Activated CD8-positive, alpha-beta T cell treated with anti-CD3 and anti-CD28 coated beads, Interleukin-2, amount 10 ng/mL, durations not matched to agents 7 days and 5 days (primary cell): ENCODE data around the gene ZBTB5. TPM values are rescaled to one million over a fixed set of nuclear protein-coding genes. Genes with fewer than 3 reads are reported as not detected.
"Not testable (repeated sequence)": the region's sequence is repeated elsewhere in the genome, so short reads cannot be mapped to it uniquely, and the experiment has no call there.

Experiments
- ATAC-seq: fragments of 150-1000 bp; cut with Tn5 transposase; one replicate; pipeline ENCODE4 v1.10.0; 2021; ENCODE audit warnings: moderate library complexity
- CTCF ChIA-PET: fragments of 350-600 bp; sonication (Branson Sonifier 250); formaldehyde crosslinking; loops from one replicate; lab custom pipeline; 2021; ENCODE audit warnings: antibody characterized with exemption; lab: Charles Lee
- POLR2A ChIA-PET: fragments of 350-600 bp; sonication (Branson Sonifier 250); formaldehyde crosslinking; loops from one replicate; lab custom pipeline; 2021; ENCODE audit warnings: antibody characterized with exemption; lab: Charles Lee
- DNase-seq: peaks from one replicate; pipeline ENCODE4 v3.0.0-alpha.2; 2020
- H3K27ac Mint-ChIP-seq: one replicate; pipeline ENCODE4 v1.8.0; 2021; ENCODE audit warnings: mild to moderate bottlenecking, mixed read lengths
- H3K27me3 Mint-ChIP-seq: one replicate; pipeline ENCODE4 v1.8.0; 2021; ENCODE audit warnings: low read depth, mixed read lengths
- H3K36me3 Mint-ChIP-seq: one replicate; pipeline ENCODE4 v1.8.0; 2021; ENCODE audit warnings: low read depth, mixed read lengths
- H3K4me1 Mint-ChIP-seq: one replicate; pipeline ENCODE4 v1.8.0; 2021; ENCODE audit warnings: low read depth, mixed read lengths
- H3K4me3 Mint-ChIP-seq: one replicate; pipeline ENCODE4 v1.8.0; 2021; ENCODE audit warnings: mild to moderate bottlenecking, mixed read lengths
- H3K9me3 Mint-ChIP-seq: one replicate; pipeline ENCODE4 v1.8.0; 2022; ENCODE audit warnings: mixed read lengths; ENCODE audit not compliant: insufficient read depth
- total RNA-seq, 2 experiments: library from RNA; stranded (reverse); gene quantifications; one replicate each; pipeline ENCODE4 v1.2.3, GENCODE V29; 2021

ZBTB5 gene
- total RNA-seq, 2 experiments from 2014 or later: 9.2 to 9.4 TPM

- H3K4me3 Mint-ChIP-seq: no peak overlapping the region
- peaks cover 32% of the 10 kb centered on the region for H3K36me3 Mint-ChIP-seq
- no peak for ATAC-seq
- H3K4me1 Mint-ChIP-seq: peaks cover 3% of the 10 kb centered on the region
- H3K27me3 Mint-ChIP-seq: no peaks in the 10 kb centered on the region
- no peaks in the 10 kb centered on the region for H3K9me3 Mint-ChIP-seq
- ChIA-PET POLR2A (no interaction called here), CTCF (no interaction called here)
- no peak overlapping the region for H3K27ac Mint-ChIP-seq
- no peak for DNase-seq
Measured at GRCh38 chr9:37429441-37430285, 35.6 kb downstream of the ZBTB5 start.

DNA sequence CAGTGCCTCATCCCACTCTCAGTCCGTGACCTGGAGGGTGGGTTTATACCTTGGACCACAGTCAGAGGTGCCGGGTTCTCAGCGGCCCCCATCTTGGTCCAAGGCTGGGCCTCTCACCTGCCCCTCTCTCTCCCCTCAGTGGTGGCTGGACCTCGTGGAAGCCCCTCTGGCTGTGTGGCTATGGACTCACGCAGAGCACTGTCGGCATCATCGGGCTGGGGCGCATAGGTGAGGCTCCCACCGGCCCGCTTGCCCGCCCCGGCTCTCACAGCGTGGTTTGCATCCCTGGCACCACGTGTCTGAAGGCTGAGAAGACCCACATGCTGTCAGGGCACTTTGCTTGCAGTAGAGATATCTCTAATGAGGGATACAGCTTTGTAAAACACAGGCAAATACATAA lies 36.9 kb downstream of the ZBTB5 start:
- DNase-seq: no peak
- ChIA-PET POLR2A (no interaction called here), CTCF (no interaction called here)
- peaks cover 33% of the 10 kb centered on the region for H3K36me3 Mint-ChIP-seq
- H3K27me3 Mint-ChIP-seq: no peaks in the 10 kb centered on the region
- ATAC-seq: no peak
- H3K4me1 Mint-ChIP-seq: peaks cover 10% of the 10 kb centered on the region
- no peaks in the 10 kb centered on the region for H3K9me3 Mint-ChIP-seq
- no peak overlapping the region for H3K27ac Mint-ChIP-seq
- H3K4me3 Mint-ChIP-seq: no peak overlapping the region

DNA sequence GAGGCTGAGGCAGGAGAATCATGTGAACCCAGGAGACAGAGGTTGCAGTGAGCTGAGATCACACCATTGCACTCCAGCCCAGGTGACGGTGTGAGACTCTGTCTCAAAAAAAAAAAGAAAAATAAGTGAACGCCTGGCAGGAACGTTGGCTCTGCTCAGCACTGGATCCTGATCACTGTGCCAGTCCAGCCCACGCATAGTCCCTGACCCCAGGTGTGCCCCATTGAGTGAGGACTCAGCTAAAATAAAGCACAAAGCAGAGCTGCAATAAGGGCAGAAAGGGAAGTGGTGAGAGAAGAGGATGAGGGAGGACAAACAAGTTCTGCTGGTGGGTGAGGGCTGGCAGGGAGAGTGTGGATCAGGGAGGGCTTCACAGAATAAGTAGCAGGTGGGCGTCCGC lies 38.4 kb downstream of the ZBTB5 start:
- ChIA-PET POLR2A (no interaction called here), CTCF (no interaction called here)
- H3K9me3 Mint-ChIP-seq: no peaks in the 10 kb centered on the region
- no peak overlapping the region for H3K27ac Mint-ChIP-seq
- no peaks in the 10 kb centered on the region for H3K27me3 Mint-ChIP-seq
- DNase-seq (no peak), ATAC-seq (no peak)
- no peak overlapping the region for H3K4me3 Mint-ChIP-seq
- H3K36me3 Mint-ChIP-seq: peaks cover 30% of the 10 kb centered on the region
- peaks cover 18% of the 10 kb centered on the region for H3K4me1 Mint-ChIP-seq

DNA sequence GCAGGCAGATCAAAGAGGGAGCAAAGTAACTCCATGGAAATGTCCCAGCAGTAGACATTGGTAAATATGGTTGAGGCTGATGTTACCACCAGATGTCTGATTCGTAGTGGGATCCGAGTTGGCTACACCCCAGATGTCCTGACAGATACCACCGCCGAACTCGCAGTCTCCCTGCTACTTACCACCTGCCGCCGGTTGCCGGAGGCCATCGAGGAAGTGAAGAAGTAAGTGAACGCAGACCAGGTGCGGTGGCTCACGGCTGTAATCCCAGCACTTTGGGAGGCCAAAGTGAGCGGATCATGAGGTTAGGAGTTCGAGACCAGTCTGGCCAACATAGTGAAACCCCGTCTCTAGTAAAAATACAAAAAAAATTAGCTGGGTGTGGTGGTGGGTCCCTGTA lies 38.8 kb downstream of the ZBTB5 start:
- ATAC-seq: not testable (repeated sequence)

DNA sequence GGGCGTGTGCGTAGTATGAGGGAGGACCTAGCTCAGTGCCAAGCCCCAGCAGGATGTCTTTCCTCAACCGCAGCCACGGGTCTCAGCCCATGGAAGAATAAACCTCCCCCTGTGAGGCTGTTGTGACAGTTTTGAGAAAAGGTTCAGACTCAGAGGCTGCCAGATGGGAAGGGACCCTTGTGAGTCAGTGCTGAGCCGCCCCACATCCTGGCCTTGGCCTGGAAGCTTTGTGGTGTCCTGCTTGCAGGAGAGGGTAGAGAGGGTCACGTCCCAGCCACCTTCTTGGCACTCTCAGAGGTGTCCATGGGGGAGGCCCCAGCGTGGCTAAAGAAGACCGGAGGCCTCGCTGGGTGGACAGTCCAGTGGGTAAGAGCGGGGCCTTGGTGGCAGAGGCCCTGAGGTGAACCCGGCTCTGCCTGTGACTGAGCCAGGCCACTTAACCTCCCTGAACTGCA lies 39.9 kb downstream of the ZBTB5 start:
- H3K27ac Mint-ChIP-seq: no peak overlapping the region
- CTCF ChIA-PET: interaction anchor here (1.7 kb wide), 1 partner anchor 10 kb away, joined by 8 read pairs; no protein-coding TSS in a partner anchor
- no peak for ATAC-seq
- H3K36me3 Mint-ChIP-seq: peaks cover 28% of the 10 kb centered on the region
- no peak overlapping the region for H3K4me3 Mint-ChIP-seq
- POLR2A ChIA-PET: no interaction called here
- peaks cover 21% of the 10 kb centered on the region for H3K4me1 Mint-ChIP-seq
- no peak for DNase-seq
- no peaks in the 10 kb centered on the region for H3K27me3 Mint-ChIP-seq
- H3K9me3 Mint-ChIP-seq: no peaks in the 10 kb centered on the region

More for the DNA sequence above, 38.8 kb downstream of the ZBTB5 start:
- DNase-seq, H3K9me3 Mint-ChIP-seq, H3K27ac Mint-ChIP-seq, H3K27me3 Mint-ChIP-seq, CTCF ChIA-PET, H3K4me3 Mint-ChIP-seq, POLR2A ChIA-PET: not testable (repeated sequence)
- Mint-ChIP-seq H3K4me1 (peaks cover 21% of the 10 kb centered on the region), H3K36me3 (peaks cover 28% of the 10 kb centered on the region)

- H3K36me3 Mint-ChIP-seq: peaks cover 28% of the 10 kb centered on the region
- no peaks in the 10 kb centered on the region for H3K27me3 Mint-ChIP-seq
- no peaks in the 10 kb centered on the region for H3K9me3 Mint-ChIP-seq
- H3K4me1 Mint-ChIP-seq: peaks cover 21% of the 10 kb centered on the region
- DNase-seq (no peak), ATAC-seq (no peak)
- no peak overlapping the region for H3K27ac Mint-ChIP-seq
- ChIA-PET CTCF (interaction anchor here (1.7 kb wide), 1 partner anchor 9 kb away, joined by 8 read pairs; no protein-coding TSS in a partner anchor), POLR2A (no interaction called here)
- H3K4me3 Mint-ChIP-seq: no peak overlapping the region
Measured at GRCh38 chr9:37424686-37425297, 40.5 kb downstream of the ZBTB5 start.

GRCh38 chr9:37424204-37424685 lies 41.0 kb downstream of the ZBTB5 start:
- Mint-ChIP-seq H3K9me3 (no peaks in the 10 kb centered on the region), H3K27ac (no peak overlapping the region), H3K27me3 (no peaks in the 10 kb centered on the region), H3K4me3 (peak overlapping the region; percentile 90), H3K4me1 (peaks cover 21% of the 10 kb centered on the region), H3K36me3 (peaks cover 28% of the 10 kb centered on the region)
- POLR2A ChIA-PET: interaction anchor here (0.8 kb wide), 1 partner anchor 62 kb away, joined by 3 read pairs; no protein-coding TSS in a partner anchor
- ATAC-seq (no peak), DNase-seq (no peak)
- CTCF ChIA-PET: interaction anchor here (1.7 kb wide), 1 partner anchor 9 kb away, joined by 8 read pairs; no protein-coding TSS in a partner anchor

DNA sequence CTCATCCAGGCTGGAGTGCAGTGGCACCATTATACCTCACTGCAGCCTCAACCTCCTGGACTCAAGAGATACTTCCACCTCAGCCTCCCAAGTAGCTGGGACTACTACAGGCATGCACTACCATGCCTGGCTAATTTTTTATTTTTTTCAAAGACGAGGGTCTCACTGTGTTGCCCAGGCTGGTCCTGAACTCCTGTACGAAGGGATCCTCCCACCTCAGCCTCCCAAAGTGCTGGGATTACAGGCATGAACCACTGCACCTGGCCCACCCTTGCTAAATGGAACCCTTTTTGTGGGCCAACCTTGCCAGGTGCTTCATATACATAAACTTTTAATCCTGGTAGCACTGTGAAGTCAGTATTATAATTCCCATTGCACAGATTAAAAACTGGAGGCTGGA lies 41.7 kb downstream of the ZBTB5 start:
- ChIA-PET POLR2A (interaction anchor here (0.8 kb wide), 1 partner anchor 63 kb away, joined by 3 read pairs; no protein-coding TSS in a partner anchor), CTCF (interaction anchor here (1.7 kb wide), 1 partner anchor 8 kb away, joined by 8 read pairs; no protein-coding TSS in a partner anchor)
- Mint-ChIP-seq H3K27me3 (no peaks in the 10 kb centered on the region), H3K9me3 (no peaks in the 10 kb centered on the region), H3K36me3 (peaks cover 28% of the 10 kb centered on the region), H3K27ac (peak overlapping the region; percentile 90), H3K4me1 (peaks cover 21% of the 10 kb centered on the region), H3K4me3 (peak overlapping the region; percentile 90)
- ATAC-seq (no peak), DNase-seq (no peak)

DNA sequence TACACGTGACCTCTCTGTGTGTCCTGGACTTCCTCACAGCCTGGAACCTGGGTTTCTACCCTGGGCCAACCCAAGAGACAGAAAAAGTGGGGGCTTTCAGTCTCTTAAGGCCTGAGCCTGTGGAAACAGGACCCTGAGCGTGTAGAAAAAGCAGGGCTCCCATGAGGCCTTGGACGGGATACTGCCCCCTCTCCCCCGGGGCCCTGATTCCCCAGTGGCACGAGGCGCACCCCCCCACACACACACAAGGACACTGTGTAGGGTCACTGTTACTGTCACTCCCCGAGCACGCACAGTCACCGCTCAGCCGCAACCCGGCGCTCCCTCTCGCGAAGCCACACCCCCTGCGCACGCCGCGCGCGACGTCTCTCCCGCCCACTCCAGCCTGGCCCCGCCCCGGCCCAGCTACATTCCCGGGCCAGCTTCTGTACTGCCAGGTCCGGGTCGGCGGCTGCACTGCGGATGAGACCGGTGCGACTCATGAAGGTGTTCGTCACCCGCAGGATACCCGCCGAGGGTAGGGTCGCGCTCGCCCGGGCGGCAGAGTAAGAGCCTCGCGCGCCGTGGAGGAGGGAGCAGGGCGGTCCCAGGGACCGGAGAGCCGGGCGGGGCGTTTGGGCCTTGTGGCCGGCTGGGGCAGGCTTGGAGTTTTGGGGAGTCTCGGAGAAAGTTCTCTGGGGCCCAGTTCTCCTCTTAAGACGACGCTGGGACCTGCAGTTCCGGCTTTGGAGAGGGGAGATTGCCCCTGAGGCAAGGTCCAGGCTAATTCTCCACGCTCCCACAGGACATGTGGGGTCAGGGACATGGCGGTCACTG lies 42.8 kb downstream of the ZBTB5 start, which contains the start of gene GRHPR:
Gene GRHPR (plus strand): TSS at position 408 of the 816 bp plus-strand sequence. CDS start 55 bp downstream, at position 463.
- Mint-ChIP-seq H3K4me3 (peak within 1 kb of the TSS; percentile 90), H3K4me1 (peaks cover 21% of the 10 kb centered on the region), H3K27ac (peak within 1 kb of the TSS; percentile 90), H3K36me3 (peaks cover 17% of the 10 kb centered on the region), H3K9me3 (no peaks in the 10 kb centered on the region), H3K27me3 (no peaks in the 10 kb centered on the region)
- DNase-seq: peak; percentile 90
- POLR2A ChIA-PET: interaction anchor here (0.6 to 1.1 kb wide), 2 partner anchors 16 to 21 kb away, joined by 4 to 6 read pairs; no protein-coding TSS in a partner anchor
- CTCF ChIA-PET: no interaction called here
- peak; percentile 100 for ATAC-seq

DNA sequence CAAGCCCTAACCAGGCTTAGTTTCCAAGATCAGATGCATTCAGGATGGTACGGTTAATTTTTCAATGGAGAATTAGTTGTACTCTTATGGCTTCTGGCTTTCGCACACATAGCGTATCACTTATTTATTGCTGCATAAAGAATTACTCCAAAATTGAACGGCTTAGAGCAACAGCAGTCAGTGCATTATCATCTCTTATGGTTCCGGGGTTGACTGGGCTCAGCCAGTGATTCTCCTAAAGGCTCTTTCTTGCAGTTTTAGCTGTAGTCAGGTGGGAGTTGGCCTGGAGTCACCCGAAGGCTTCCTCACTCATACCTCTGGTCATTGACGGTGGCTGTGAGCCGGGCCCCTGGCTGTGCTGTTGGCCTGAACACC lies 43.3 kb downstream of the ZBTB5 start:
- Mint-ChIP-seq H3K36me3 (peaks cover 12% of the 10 kb centered on the region), H3K9me3 (no peaks in the 10 kb centered on the region), H3K27me3 (no peaks in the 10 kb centered on the region), H3K4me1 (peaks cover 21% of the 10 kb centered on the region), H3K27ac (peak overlapping the region; percentile 90), H3K4me3 (peak overlapping the region; percentile 90)
- DNase-seq (no peak), ATAC-seq (no peak)
- ChIA-PET POLR2A (interaction anchor here (1.1 kb wide), 1 partner anchor 15 kb away, joined by 6 read pairs; no protein-coding TSS in a partner anchor), CTCF (no interaction called here)
